Amniotic epithelial cell (primary cell): ENCODE measurements around the gene PREX1.

Source experiments
- DNase-seq: peaks from one replicate; pipeline ENCODE4 v3.0.0-alpha.2; 2010; ENCODE audit warnings: low read depth

The PREX1 gene

DNA sequence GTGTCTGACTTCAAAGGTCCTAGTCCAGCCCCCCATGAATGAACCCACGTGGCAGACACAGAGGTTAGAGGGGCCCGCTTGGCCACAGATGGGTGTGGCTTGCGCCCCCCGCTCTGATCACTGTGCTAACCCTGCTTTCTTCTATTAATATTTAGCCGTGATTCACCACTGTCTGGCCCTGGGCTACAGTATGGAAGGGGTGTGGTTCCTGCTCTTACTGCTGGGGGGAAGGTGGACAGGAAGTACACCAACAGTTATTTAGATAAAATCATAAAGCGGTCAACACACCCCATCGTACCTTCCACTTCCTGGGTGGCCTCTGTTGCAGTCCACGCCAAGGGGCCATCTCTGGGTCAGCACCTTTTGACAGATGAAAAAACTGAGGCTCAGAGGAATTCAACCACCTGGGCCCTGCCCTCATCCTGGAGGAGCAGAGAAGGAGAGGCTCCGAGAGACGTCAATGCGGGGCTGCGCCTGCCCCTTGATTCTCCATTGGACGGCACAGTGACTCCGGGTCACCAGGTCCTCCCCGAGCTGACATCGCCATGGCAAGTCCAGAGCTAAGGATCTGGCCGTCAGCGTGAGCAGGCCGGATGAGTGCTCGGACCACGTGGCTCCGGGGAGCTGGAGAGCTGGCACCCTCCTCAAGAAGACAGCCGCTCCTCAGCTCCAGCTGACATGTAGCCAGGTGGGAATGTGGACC lies 206.3 kb downstream of the PREX1 start:
- DNase-seq, result no peak

GRCh38 chr20:48620507-48621375 lies 207.1 kb downstream of the PREX1 start:
- peak; percentile 81 for DNase-seq

DNA sequence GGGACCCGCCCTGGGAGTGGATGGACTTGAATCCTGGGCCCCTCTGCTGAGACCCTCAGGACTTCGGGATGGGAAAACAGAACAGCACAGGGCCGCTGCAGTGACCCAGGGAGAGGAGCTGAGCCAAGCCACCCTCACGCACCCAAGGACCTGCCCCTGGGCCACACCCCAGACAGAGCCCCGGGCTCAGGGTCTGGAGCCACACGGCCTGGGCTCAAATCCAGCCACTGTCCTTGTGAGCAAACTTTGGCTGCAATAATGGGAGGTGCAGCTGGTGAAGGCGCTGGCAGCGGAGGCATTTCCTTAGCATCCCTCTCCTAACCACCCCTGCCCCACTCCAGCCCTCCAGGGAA lies 207.7 kb downstream of the PREX1 start:
- no peak for DNase-seq

DNA sequence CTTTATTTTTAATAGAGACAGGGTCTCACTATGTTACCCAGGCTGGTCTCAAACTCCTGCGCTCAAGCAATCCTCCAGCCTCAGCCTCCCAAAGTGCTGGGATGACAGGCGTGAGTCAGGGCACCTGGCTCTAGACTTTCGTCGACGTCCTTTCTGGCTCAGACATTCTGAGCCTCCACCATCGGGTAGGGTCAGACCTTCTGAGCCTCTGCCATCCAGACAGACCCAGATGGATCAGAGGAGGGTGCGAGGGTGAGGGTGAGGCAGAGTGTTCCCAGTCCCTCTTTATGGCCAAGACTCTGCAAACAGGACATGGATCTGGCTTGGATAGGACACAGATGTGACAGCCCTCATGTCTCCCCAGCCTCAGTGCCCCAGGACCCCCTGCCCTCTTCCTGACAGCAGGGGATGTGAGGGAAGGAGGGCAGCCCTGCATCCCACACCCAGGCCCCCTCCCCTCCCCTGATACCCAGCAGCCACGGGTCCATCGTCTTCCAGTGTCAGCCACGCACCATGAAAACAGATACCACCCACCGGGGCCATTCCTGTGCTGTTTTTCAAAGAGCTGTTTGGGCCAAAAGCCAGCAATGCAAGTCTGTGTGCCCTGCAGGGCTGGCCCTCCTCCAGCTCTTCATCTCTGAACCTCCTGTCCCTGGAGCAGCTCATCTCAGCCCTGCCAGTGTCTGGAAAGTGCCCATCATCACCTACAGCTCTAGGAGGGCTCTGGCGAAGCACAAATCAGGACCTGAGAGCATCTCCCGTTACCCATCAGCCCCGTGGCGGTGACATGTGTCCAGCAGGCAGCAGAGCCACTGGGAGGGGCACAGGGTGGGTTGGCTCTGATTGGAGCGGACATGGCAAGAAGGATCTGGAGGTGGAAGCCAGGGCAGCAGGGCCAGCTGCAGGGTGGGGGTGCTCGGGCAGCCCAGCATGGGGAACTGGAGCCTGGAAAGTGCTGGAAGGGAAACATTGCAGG lies 208.4 kb downstream of the PREX1 start:
- no peak for DNase-seq

DNA sequence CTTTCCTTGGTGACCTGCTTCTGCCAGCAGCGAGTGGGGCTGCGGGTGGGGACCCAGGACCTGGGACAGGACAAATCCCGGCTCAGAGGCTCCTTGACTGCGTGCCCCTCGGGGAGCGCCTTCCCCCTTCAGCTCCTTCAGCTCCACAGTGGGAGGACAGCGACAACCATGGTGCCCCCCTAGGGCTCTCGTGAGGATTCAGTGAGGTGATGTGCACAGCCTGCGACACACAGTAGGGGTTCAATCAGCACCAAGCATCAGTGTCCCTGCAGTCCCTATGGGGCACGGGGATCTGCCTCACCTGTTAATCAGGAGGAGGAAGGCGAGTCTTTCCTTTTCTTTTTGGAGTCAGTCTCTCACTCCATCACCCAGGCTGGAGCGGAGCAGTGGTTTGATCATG lies 209.2 kb downstream of the PREX1 start:
- no peak for DNase-seq

DNA sequence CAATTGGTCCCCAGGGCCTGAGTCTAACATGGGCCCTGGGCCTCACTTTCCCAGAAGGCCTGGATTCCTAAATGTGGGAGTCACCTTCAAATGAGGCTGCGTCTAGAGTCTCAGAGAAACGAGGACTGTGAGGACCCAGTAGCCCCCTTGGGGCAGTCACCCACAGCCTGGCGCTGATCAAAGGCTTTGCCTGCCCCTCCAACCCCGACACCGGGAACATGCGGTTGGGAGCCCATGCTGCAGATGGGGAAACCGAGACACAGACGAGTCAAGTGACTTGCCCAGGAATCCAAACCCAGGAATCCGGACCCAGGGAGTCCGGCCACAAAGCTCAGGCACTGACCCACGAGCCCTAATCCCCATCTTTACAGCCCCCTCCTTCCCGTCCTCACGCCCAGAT lies 209.7 kb downstream of the PREX1 start:
- no peak for DNase-seq

GRCh38 chr20:48617481-48617880 lies 210.3 kb downstream of the PREX1 start:
- DNase-seq, result no peak

GRCh38 chr20:48616481-48616880 lies 211.3 kb downstream of the PREX1 start:
- DNase-seq, result no peak

GRCh38 chr20:48615871-48616270 lies 211.9 kb downstream of the PREX1 start:
- DNase-seq, result no peak

- DNase-seq, result peak; percentile 18
Measured at GRCh38 chr20:48614593-48615274, 213.1 kb downstream of the PREX1 start.

- DNase-seq, result no peak
Measured at GRCh38 chr20:48613926-48614325, 213.9 kb downstream of the PREX1 start.

GRCh38 chr20:48612335-48612734 lies 215.5 kb downstream of the PREX1 start:
- no peak for DNase-seq

DNA sequence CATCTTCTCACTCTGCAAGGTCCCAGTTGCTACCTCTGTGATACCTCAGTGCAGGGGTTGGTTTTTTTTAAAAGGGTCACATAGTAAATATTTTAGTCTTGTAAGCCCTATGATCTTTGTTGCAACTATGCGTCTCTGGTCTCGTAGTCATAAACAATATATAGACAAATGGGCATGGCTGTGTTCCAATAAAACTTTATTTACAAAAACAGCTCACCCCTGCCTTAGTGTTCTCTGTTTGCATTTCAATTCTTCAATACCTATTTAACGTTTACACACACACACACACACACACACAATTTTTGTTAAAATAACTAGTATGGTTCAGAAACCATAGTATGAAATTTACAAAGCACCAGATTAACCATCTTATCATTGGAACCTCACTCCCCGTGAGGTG lies 216.8 kb downstream of the PREX1 start:
- DNase-seq, result no peak

- no peak for DNase-seq
Measured at GRCh38 chr20:48609491-48609978, 218.3 kb downstream of the PREX1 start.

GRCh38 chr20:48608756-48609155 lies 219.0 kb downstream of the PREX1 start:
- no peak for DNase-seq

GRCh38 chr20:48607544-48607865 lies 220.3 kb downstream of the PREX1 start:
- no peak for DNase-seq

DNA sequence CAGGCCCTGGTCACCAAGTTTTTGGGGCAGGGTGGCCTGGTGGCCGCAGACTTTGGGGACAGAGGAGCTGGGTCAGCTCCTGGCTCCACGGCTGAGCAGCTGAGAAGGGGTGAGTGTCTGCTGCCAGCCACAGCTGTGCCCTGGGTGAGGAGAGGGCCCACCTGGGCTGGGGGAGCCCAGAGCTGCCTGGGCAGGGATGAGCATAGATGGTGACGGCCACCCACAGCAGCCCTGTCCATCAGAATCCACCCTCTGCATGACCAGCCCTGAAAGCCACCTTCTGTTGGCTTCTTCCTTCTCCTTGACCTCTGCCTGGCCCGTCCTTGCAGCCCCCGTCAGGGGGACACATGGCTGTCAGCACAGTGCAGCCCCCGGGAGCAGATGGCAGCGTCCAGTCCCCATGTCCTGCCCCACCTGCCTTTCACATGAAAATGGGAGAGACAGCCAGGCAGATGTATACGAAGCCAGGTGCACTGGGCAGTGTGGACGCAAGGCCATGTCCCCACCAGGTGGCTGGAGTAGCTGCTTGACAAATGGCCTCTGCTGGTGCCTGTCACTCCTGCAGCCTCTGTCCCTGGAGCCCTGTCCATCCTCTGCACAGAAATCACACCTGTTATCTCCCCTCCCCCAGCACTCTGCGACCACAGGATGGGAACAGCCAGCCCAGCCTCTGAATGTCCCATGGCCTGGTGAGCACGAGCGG lies 220.8 kb downstream of the PREX1 start:
- DNase-seq, result no peak

- no peak for DNase-seq
Measured at GRCh38 chr20:48606172-48606840, 221.5 kb downstream of the PREX1 start.

DNA sequence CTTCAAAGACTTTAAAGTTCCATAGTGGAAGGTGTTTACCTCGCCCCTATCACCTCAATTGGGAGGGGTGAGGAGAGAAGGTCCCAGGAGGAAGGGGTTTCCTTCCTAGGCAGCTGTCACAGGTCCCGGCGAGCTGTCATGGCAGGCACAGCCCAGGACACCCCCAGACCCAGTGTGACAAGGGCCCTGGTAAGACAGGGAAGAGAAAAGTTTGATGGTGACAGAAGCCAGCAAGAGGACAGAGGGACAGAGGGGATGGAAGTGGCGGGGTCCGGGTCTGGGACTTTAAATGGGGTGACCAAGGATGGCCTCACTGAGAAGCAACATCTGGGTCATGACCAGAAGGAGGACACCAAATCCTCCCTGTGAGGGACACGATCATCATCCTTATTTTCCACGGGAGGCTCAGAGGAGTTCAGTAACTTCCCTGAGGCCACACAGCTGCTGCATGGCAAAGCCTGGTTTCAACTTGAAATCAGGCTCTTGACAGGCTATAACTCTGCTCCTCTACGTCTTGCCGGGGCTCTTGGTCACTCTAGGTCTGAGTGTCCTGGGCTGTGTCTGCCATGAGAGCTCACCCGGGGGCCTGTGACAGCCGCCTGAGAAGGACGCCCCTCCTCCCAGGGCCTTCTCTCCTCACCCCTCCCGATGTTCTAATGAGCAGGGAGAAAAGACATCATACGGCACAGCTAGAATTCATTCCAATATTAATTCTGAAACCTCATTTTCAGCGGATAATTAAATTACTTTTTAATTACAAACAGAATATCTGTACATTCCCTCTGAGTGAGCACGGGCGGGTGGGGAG lies 222.2 kb downstream of the PREX1 start:
- no peak for DNase-seq

DNA sequence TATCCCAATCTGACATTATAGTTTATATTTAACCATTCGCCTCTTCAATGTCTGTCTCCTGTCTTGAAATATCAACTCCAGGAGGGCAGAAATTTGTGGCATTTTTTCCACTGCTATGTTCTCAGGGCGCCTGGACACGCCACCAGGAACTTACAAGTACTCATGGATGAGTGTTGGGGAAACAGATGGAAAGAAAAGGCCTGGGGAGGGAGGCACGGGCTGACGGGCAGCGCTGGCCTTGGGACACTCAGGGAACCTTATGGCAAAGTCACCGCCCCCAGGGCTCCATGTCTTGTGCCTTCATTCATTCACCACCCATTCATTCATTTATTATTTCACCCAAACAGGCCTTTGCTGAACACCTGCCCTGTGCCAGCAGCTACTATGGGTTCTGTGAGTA lies 222.9 kb downstream of the PREX1 start:
- no peak for DNase-seq
